Prostate gland (tissue), 2 donors: ENCODE results near the gene LASP1.

Experiments used
- CTCF ChIP-seq, 4 experiments: fragments of 200-600 bp in 2 of 4; fragments of 450-650 bp in 2 of 4; sonication (generic) in 2 of 4; IDR thresholded peaks; 1 replicate in 3 of 4; 2 replicates in 1 of 4; pipeline ENCODE4 v1.5.1; 2016 to 2019; ENCODE audit warnings: antibody characterized with exemption in 4 of 4, mild to moderate bottlenecking in 2 of 4, moderate library complexity in 2 of 4
- POLR2A ChIP-seq: fragments of 450-650 bp; IDR thresholded peaks from one replicate; pipeline ENCODE4 v1.6.1; 2016; ENCODE audit warnings: antibody characterized with exemption, mild to moderate bottlenecking
- POLR2AphosphoS5 ChIP-seq: sonication (generic); formaldehyde crosslinking; IDR thresholded peaks from one replicate; pipeline ENCODE4 v1.6.1; 2017; ENCODE audit warnings: antibody characterized with exemption

DNA sequence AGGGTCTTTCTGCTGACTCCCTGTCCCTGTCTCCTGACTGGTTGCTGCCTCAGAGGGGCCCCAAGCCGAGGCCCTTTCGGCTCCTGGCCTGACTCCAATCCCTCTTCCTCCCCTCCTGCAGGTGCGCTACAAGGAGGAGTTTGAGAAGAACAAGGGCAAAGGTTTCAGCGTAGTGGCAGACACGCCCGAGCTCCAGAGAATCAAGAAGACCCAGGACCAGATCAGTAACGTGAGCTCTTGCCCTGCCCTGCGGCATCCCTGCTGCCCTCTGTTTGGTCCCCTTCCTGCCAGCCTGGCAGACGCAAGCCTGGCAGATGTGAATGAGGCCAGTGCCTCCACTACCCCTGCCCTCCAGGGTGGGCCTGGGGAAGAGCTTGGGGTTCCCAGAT lies 28.4 kb downstream of the LASP1 start:
- no peak for TF ChIP-seq CTCF (IDR thresholded peaks at IDR 0.05)
- TF ChIP-seq POLR2AphosphoS5 = no peak
- TF ChIP-seq POLR2A = no peak
